SIG-M5 treated with dmso at 0.1 percent for 504 hours (cell line): Measurements from ENCODE around the gene MAP3K9.
A peak's percentile ranks its signal among the peaks of the same experiment; 100 is the strongest.
"Not testable (repeated sequence)": the region's sequence is repeated elsewhere in the genome, so short reads cannot be mapped to it uniquely, and the experiment has no call there.

Experiments used
- DNase-seq: peaks from one replicate; lab custom pipeline; 2025; ENCODE audit not compliant: unreplicated experiment; lab: John Stamatoyannopoulos, UW

Gene MAP3K9

GRCh38 chr14:70809225-70810219, at the start of gene MAP3K9:
TSS of gene MAP3K9 (minus strand) at chr14:70809513. CDS start at chr14:70809171, 342 bp downstream.
- DNase-seq, result peak; percentile 93

GRCh38 chr14:70858641-70859040, 49.3 kb upstream of the MAP3K9 start:
- no peak for DNase-seq

- DNase-seq, result no peak
These were observed 48.2 kb upstream of the MAP3K9 start for GRCh38 chr14:70857496-70857890.

GRCh38 chr14:70856851-70857495, 47.7 kb upstream of the MAP3K9 start:
- no peak for DNase-seq

- no peak for DNase-seq
These were observed 46.2 kb upstream of the MAP3K9 start for GRCh38 chr14:70855486-70855885.

- DNase-seq, result not testable (repeated sequence)
These were observed 44.3 kb upstream of the MAP3K9 start for GRCh38 chr14:70853658-70854057.

- DNase-seq, result no peak
These were observed 38.2 kb upstream of the MAP3K9 start for GRCh38 chr14:70847406-70848090.

- no peak for DNase-seq
These were observed 36.3 kb upstream of the MAP3K9 start for GRCh38 chr14:70845601-70846000.

GRCh38 chr14:70842851-70843462, 33.6 kb upstream of the MAP3K9 start:
- no peak for DNase-seq

GRCh38 chr14:70838076-70838475, 28.8 kb upstream of the MAP3K9 start:
- no peak for DNase-seq

- DNase-seq, result no peak
These were observed 27.6 kb upstream of the MAP3K9 start for GRCh38 chr14:70836946-70837345.

- no peak for DNase-seq
These were observed 24.6 kb upstream of the MAP3K9 start for GRCh38 chr14:70833884-70834283.

GRCh38 chr14:70832561-70833305, 23.4 kb upstream of the MAP3K9 start:
- DNase-seq, result no peak

GRCh38 chr14:70830998-70831781, 21.9 kb upstream of the MAP3K9 start:
- no peak for DNase-seq

- no peak for DNase-seq
These were observed 18.9 kb upstream of the MAP3K9 start for GRCh38 chr14:70828188-70828587.

GRCh38 chr14:70827752-70828151, 18.4 kb upstream of the MAP3K9 start:
- no peak for DNase-seq

- peak; percentile 18 for DNase-seq
These were observed 18.0 kb upstream of the MAP3K9 start for GRCh38 chr14:70827347-70827746.

GRCh38 chr14:70823281-70823680, 14.0 kb upstream of the MAP3K9 start:
- DNase-seq, result no peak

GRCh38 chr14:70822530-70823185, 13.3 kb upstream of the MAP3K9 start:
- DNase-seq, result no peak
